NT2/D1 (cell line): ENCODE data around the gene C1orf21.

Experiments
- SUZ12 ChIP-seq: IDR thresholded peaks from 2 replicates; pipeline ENCODE4 v1.6.1; 2011; ENCODE audit not compliant: insufficient read length, insufficient read depth; ENCODE audit errors: extremely low read depth
- YY1 ChIP-seq: IDR thresholded peaks from 2 replicates; pipeline ENCODE4 v1.6.1; 2011; ENCODE audit not compliant: insufficient read length, insufficient read depth
- ZNF274 ChIP-seq: IDR thresholded peaks from 2 replicates; pipeline ENCODE4 v1.6.1; 2011; ENCODE audit warnings: mild to moderate bottlenecking, low read depth, low read length

DNA sequence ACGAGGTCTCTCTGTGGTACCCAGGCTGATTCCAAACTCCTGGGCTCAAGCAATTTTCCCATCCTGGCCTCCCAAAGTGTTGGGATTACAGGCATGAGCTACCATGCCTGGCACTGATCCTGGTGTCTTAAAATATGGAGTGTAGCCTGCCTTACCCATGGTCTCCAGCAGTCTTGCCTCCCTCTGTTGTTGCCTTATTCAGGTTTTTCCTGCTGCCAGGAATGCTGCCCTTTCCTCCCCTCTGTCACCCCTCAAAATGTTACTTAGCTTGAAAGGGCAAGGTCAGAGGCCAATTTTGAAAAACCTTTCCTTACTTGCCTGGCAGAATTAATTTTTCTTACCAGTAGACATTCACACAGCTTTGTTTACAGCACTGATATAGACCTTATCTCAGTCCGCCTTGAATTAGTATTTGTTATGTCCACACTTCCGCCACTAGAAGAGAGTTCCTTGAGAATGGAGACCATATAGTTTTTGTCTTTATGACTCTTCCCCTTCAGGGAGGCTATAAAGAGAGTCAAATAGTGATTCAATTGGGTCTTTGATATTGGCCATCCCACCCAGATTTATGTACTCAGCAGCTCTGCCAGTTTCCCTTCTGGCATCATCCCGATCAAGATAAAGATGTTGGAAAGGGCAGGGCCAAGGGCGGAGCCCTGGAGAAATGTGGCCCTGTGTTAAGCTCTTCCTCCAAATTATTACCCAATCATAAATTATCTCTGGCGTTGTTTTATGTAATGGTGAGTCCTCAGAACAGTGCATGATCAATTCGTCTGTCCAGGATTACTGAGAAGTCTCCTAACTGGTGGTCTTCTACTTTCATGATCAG, 38.8 kb downstream of the C1orf21 start:
- no peak for TF ChIP-seq SUZ12
- no peak for TF ChIP-seq YY1
- TF ChIP-seq ZNF274: no peak
